Muscle of leg (tissue), 11 donors: ENCODE data around the gene G6PC1. TPM values are rescaled to one million over a fixed set of nuclear protein-coding genes. Genes with fewer than 3 reads are reported as not detected.
"Not testable (repeated sequence)": the region's sequence is repeated elsewhere in the genome, so short reads cannot be mapped to it uniquely, and the experiment has no call there.

ENCODE experiments used
- DNase-seq: peaks from one replicate; pipeline ENCODE4 v3.0.0; 2013
- H3K27ac ChIP-seq: one replicate; pipeline ENCODE4 v1.5.1; 2013; ENCODE audit warnings: mild to moderate bottlenecking, low read length, control low read depth
- H3K27me3 ChIP-seq: one replicate; pipeline ENCODE4 v1.6.1; 2013; ENCODE audit warnings: low read length; ENCODE audit not compliant: control insufficient read depth, insufficient read depth
- H3K36me3 ChIP-seq: one replicate; pipeline ENCODE4 v1.6.1; 2013; ENCODE audit warnings: low read length; ENCODE audit not compliant: control insufficient read depth, insufficient read depth
- H3K4me1 ChIP-seq: one replicate; pipeline ENCODE4 v1.6.1; 2013; ENCODE audit warnings: low read length; ENCODE audit not compliant: control insufficient read depth, insufficient read depth
- H3K4me3 ChIP-seq: one replicate; pipeline ENCODE4 v1.5.1; 2013; ENCODE audit warnings: low read length, control low read depth
- H3K9me3 ChIP-seq: replicated peaks from 2 replicates; pipeline ENCODE4 v1.6.1; 2013; ENCODE audit warnings: low read depth, low read length; ENCODE audit not compliant: control insufficient read depth
- WGBS: methylation state at CpG from one replicate; pipeline ENCODE4 v1.1.5; 2013; ENCODE audit warnings: missing lambda C conversion rate; ENCODE audit not compliant: insufficient coverage; 5-methylcytosine and 5-hydroxymethylcytosine counted together
- polyA plus RNA-seq, 8 donors: library from polyadenylated mRNA; unstranded; fragments of 120-200 nt; gene quantifications; one replicate each; pipeline versions ENCODE4 v1.2.1 to v1.2.3, GENCODE V29; 2013; ENCODE audit warnings: inconsistent platforms in 1 of 8, low replicate concordance in 1 of 8; ENCODE audit not compliant: insufficient read length in 8 of 8, insufficient read depth in 1 of 8
- total RNA-seq: library from RNA; stranded (reverse); fragments of 120-200 nt; gene quantifications from one replicate; pipeline ENCODE4 v1.2.4, GENCODE V29; 2013

G6PC1 gene
- total and polyA plus RNA-seq, 9 donors, result 0.08 to 0.43 (median 0.26) TPM; not detected in 6

GRCh38 chr17:42918902-42919521, 18.4 kb downstream of the G6PC1 start:
- Histone ChIP-seq H3K4me3 (no peak overlapping the region), H3K4me1 (peaks cover 10% of the 10 kb centered on the region), H3K27ac (peak overlapping the region; percentile 9), H3K9me3 (no peaks in the 10 kb centered on the region), H3K36me3 (no peaks in the 10 kb centered on the region), H3K27me3 (no peaks in the 10 kb centered on the region)
- no CpG with 5 or more reads among the region's 3 CpGs for WGBS
- DNase-seq, result peak; percentile 21

GRCh38 chr17:42919522-42920077, 19.0 kb downstream of the G6PC1 start:
- H3K9me3 ChIP-seq, H3K27me3 ChIP-seq, H3K4me1 ChIP-seq, DNase-seq, H3K4me3 ChIP-seq, H3K27ac ChIP-seq, H3K36me3 ChIP-seq: not testable (repeated sequence)
- WGBS, result 46% methylated on average over 5 of the region's 10 CpGs

- no peaks in the 10 kb centered on the region for H3K9me3 ChIP-seq
- H3K4me3 ChIP-seq, result no peak overlapping the region
- WGBS, result 48% methylated on average over 2 of the region's 10 CpGs
- H3K27ac ChIP-seq, result peak overlapping the region; percentile 32
- H3K27me3 ChIP-seq, result no peaks in the 10 kb centered on the region
- peaks cover 12% of the 10 kb centered on the region for H3K4me1 ChIP-seq
- no peak for DNase-seq
- H3K36me3 ChIP-seq, result no peaks in the 10 kb centered on the region
These were observed 19.7 kb downstream of the G6PC1 start for GRCh38 chr17:42920106-42920900.

- H3K36me3 ChIP-seq, result no peaks in the 10 kb centered on the region
- no peaks in the 10 kb centered on the region for H3K9me3 ChIP-seq
- peak; percentile 50 for DNase-seq
- H3K4me1 ChIP-seq, result peaks cover 12% of the 10 kb centered on the region
- peak overlapping the region; percentile 32 for H3K27ac ChIP-seq
- no peaks in the 10 kb centered on the region for H3K27me3 ChIP-seq
- no CpG with 5 or more reads among the region's 3 CpGs for WGBS
- no peak overlapping the region for H3K4me3 ChIP-seq
These were observed 20.3 kb downstream of the G6PC1 start for GRCh38 chr17:42920922-42921321.

GRCh38 chr17:42922294-42922693, 21.7 kb downstream of the G6PC1 start:
- WGBS, result 40% methylated on average over 1 of the region's 7 CpGs
- H3K9me3 ChIP-seq, result no peaks in the 10 kb centered on the region
- no peaks in the 10 kb centered on the region for H3K36me3 ChIP-seq
- no peaks in the 10 kb centered on the region for H3K27me3 ChIP-seq
- H3K27ac ChIP-seq, result peak overlapping the region; percentile 32
- no peak overlapping the region for H3K4me3 ChIP-seq
- peak; percentile 76 for DNase-seq
- peaks cover 12% of the 10 kb centered on the region for H3K4me1 ChIP-seq

- not testable (repeated sequence) for H3K27me3 ChIP-seq, H3K36me3 ChIP-seq, H3K9me3 ChIP-seq, H3K4me3 ChIP-seq, DNase-seq
- peak overlapping the region; percentile 21 for H3K27ac ChIP-seq
- peaks cover 12% of the 10 kb centered on the region for H3K4me1 ChIP-seq
- 89% methylated on average over 5 of the region's 7 CpGs for WGBS
These were observed 22.9 kb downstream of the G6PC1 start for GRCh38 chr17:42923472-42923871.

- Histone ChIP-seq H3K36me3 (no peaks in the 10 kb centered on the region), H3K4me1 (peaks cover 19% of the 10 kb centered on the region), H3K9me3 (no peaks in the 10 kb centered on the region), H3K27me3 (no peaks in the 10 kb centered on the region), H3K4me3 (no peak overlapping the region), H3K27ac (no peak overlapping the region)
- 49% methylated on average over 4 of the region's 5 CpGs for WGBS
- DNase-seq, result no peak
These were observed 24.3 kb downstream of the G6PC1 start for GRCh38 chr17:42924891-42925290.

GRCh38 chr17:42928714-42929496, 28.3 kb downstream of the G6PC1 start:
- DNase-seq, result peak; percentile 76
- Histone ChIP-seq H3K4me1 (peaks cover 9% of the 10 kb centered on the region), H3K27me3 (no peaks in the 10 kb centered on the region), H3K4me3 (no peak overlapping the region), H3K27ac (peak overlapping the region; percentile 47), H3K9me3 (no peaks in the 10 kb centered on the region), H3K36me3 (no peaks in the 10 kb centered on the region)
- 71% methylated on average over 1 of the region's 9 CpGs for WGBS

GRCh38 chr17:42929497-42929844, 28.9 kb downstream of the G6PC1 start:
- Histone ChIP-seq H3K4me1 (peaks cover 9% of the 10 kb centered on the region), H3K27me3 (no peaks in the 10 kb centered on the region), H3K9me3 (no peaks in the 10 kb centered on the region), H3K27ac (no peak overlapping the region), H3K36me3 (no peaks in the 10 kb centered on the region), H3K4me3 (no peak overlapping the region)
- no peak for DNase-seq
- WGBS, result no CpG with 5 or more reads among the region's 1 CpG
